Thymus (tissue), 11 donors: ENCODE results near the gene ESF1. TPM values are rescaled to one million over a fixed set of nuclear protein-coding genes. Genes with fewer than 3 reads are reported as not detected.

Experiments used
- DNase-seq, 9 donors: peaks; one replicate each; pipeline ENCODE4 v3.0.0-alpha.2; 2013; ENCODE audit warnings: low spot score in 9 of 9, low read depth in 6 of 9, missing footprints in 1 of 9
- H3K27ac ChIP-seq, 2 donors: one replicate each; pipeline ENCODE4 v1.5.1; 2013; ENCODE audit warnings: control low read depth in 1 of 2, low read depth in 1 of 2, low read length in 1 of 2, mild to moderate bottlenecking in 1 of 2, moderate library complexity in 1 of 2
- H3K27me3 ChIP-seq, 2 donors: one replicate each; pipeline ENCODE4 v1.5.1; 2013; ENCODE audit warnings: low read length in 1 of 2; ENCODE audit not compliant: control insufficient read depth in 2 of 2, insufficient read depth in 1 of 2
- H3K36me3 ChIP-seq, 2 donors: one replicate each; pipeline ENCODE4 v1.5.1; 2013; ENCODE audit warnings: low read length in 1 of 2, mild to moderate bottlenecking in 1 of 2, moderate library complexity in 1 of 2; ENCODE audit not compliant: control insufficient read depth in 2 of 2, insufficient read depth in 2 of 2
- H3K4me1 ChIP-seq, 2 donors: one replicate each; pipeline ENCODE4 v1.5.1; 2013; ENCODE audit warnings: low read length in 2 of 2; ENCODE audit not compliant: control insufficient read depth in 2 of 2, insufficient read depth in 2 of 2
- H3K4me3 ChIP-seq, 2 donors: one replicate each; pipeline ENCODE4 v1.5.1; 2013; ENCODE audit warnings: low read length in 2 of 2, control low read depth in 1 of 2, mild to moderate bottlenecking in 1 of 2
- H3K9me3 ChIP-seq, 2 donors: one replicate each; pipeline ENCODE4 v1.5.1; 2013; ENCODE audit warnings: low read length in 1 of 2, mild to moderate bottlenecking in 1 of 2; ENCODE audit not compliant: control insufficient read depth in 2 of 2, insufficient read depth in 1 of 2
- WGBS: extraction: QIAGEN DNeasy Blood & Tissue Kit; methylation state at CpG from one replicate; pipeline ENCODE4 v1.1.7; 2013; 5-methylcytosine and 5-hydroxymethylcytosine counted together
- polyA plus RNA-seq: library from polyadenylated mRNA; stranded (reverse); fragments of 200-250 nt; gene quantifications from one replicate; pipeline ENCODE4 v1.2.3, GENCODE V29; 2013
- total RNA-seq: library from RNA; stranded (reverse); fragments of 120-200 nt; gene quantifications from one replicate; pipeline ENCODE4 v1.2.4, GENCODE V29; 2013
- donor health status: healthy.

ESF1 gene
- total and polyA plus RNA-seq, 2 donors = 12.0 to 15.2 TPM

DNA sequence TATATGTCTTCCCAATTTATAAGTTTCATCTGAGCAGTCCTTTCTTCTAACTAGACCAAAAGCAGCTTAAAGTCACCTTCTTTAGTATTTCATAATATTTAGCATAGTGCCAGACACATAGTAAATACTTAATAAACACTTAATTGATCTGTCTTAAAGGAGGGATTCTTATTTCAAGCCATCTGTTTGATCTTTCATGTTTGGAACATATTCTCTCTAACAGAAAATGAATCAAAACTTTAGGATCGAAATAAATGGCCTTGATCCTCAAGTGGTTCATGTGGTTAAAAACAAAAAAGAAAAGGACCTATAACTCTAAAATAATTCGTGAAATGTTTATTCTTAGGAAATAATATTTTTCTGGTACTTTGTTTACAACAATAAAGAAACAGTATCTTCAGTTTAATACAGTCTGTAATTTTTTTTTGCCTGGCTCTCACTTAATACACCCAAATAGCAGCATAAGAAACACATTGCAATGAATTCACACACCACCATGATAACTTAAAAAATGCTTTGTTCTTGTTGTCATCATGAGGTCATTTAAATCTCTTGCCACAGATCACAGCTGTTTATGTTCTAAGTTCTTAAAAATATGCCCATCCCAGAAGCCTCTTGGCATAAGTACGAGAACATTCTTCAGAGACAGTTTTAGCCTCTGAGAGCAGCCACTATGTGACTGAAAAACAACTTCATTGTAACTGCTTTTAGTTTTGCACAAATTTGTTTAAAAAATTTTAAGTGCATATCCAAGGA lies 48.1 kb downstream of the ESF1 start:
- Histone ChIP-seq H3K27ac (no peak overlapping the region), H3K4me3 (no peak overlapping the region), H3K27me3 (no peaks in the 10 kb centered on the region), H3K4me1 (no peaks in the 10 kb centered on the region), H3K36me3 (peaks cover 18 to 32% of the 10 kb centered on the region in 2 donors), H3K9me3 (peaks cover 0 to 4% of the 10 kb centered on the region in 2 donors)
- WGBS = 92% methylated on average over 3 of the region's 3 CpGs
- DNase-seq = no peak

DNA sequence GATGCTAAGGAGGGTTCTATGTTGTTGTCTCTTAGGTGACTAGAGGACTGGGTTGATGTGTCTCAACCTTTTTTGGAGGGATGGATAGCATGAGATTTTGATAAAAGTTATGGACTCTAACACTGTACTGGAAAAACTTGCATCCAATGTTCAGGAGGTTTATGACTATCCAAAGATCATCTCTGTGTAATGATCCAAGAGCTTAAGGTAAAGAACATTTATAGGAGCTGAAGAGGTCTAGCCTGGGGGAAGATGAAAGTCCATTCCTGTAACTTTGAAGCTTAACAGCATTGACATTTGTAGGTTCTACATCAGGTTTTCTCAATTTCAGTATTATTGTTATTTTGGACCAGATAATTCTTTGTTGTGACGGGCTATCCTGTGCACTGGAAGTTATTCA lies 48.9 kb downstream of the ESF1 start:
- H3K27me3 ChIP-seq = no peaks in the 10 kb centered on the region
- no peaks in the 10 kb centered on the region for H3K4me1 ChIP-seq
- peaks cover 15 to 30% of the 10 kb centered on the region in 2 donors for H3K36me3 ChIP-seq
- no peak overlapping the region for H3K27ac ChIP-seq
- 97% methylated on average over 1 of the region's 1 CpG for WGBS
- DNase-seq = no peak
- no peak overlapping the region for H3K4me3 ChIP-seq
- peaks cover 0 to 4% of the 10 kb centered on the region in 2 donors for H3K9me3 ChIP-seq

DNA sequence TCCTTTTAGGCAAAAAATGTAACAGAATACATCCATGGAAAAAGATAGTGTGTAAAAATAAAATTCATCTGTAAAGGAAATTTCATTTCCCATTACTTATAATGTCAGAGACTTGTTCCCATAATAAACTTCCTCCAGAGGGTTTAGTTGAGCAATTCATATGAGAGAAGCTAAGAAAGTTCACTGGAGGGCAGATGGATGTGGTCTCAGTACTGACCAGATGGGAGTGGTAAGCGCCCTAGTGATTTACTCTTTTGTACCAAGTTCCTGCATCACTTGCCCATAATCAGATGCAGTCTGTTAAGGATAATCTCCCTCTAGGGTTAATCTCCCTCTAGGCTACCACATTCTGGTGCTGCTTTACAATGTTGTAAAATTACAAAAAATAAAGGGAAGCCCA lies 61.7 kb downstream of the ESF1 start:
- no peak overlapping the region for H3K4me3 ChIP-seq
- no peak for DNase-seq
- no peaks in the 10 kb centered on the region for H3K4me1 ChIP-seq
- WGBS = 99% methylated on average over 1 of the region's 1 CpG
- no peak overlapping the region for H3K27ac ChIP-seq
- no peaks in the 10 kb centered on the region for H3K27me3 ChIP-seq
- peaks cover 4 to 5% of the 10 kb centered on the region in 2 donors for H3K36me3 ChIP-seq
- no peaks in the 10 kb centered on the region for H3K9me3 ChIP-seq

DNA sequence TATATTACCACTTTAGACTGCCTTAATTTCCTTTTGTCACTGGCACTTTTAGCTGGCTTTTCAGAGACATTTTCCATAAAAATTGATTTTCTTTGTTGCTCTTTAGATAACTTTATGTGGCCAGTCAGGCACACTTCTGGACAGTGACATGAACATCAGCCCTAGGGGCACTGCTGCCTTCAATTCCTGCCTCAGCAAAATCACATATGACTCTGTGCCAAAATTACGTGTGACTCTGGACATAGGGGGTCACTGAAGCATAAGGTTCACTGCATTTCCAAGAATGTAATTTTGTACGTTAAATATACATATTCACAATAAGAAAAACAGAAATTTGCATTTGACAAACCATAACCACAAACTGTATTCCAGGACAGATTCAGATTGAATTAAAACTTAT lies 66.5 kb downstream of the ESF1 start:
- Histone ChIP-seq H3K27me3 (no peaks in the 10 kb centered on the region), H3K27ac (no peak overlapping the region), H3K4me1 (peaks cover 0 to 4% of the 10 kb centered on the region in 2 donors), H3K36me3 (peaks cover 8 to 22% of the 10 kb centered on the region in 2 donors), H3K9me3 (no peaks in the 10 kb centered on the region), H3K4me3 (no peak overlapping the region)
- no peak for DNase-seq
- WGBS = 98% methylated on average over 2 of the region's 2 CpGs

DNA sequence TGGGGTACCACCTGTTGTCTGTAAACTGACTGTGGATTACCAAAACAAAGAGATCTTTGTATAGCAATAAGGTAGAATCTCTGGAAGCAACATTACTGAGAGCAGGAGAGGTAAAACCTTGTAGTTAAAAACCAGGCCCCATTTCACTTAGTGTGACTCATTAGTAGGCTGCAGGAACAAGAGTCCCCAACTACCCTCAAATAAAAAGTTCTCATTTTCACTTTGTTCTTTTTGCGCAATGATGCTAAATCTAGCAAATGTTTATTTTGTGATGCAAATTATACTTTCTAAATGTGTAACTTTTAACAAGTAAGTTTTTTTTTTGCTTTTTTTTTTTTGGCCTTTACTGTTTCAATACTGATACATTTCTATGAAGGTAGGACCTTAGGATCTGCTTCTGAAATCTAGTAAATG lies 67.1 kb downstream of the ESF1 start:
- Histone ChIP-seq H3K9me3 (no peaks in the 10 kb centered on the region), H3K4me1 (peaks cover 0 to 4% of the 10 kb centered on the region in 2 donors), H3K27ac (no peak overlapping the region), H3K36me3 (peaks cover 8 to 22% of the 10 kb centered on the region in 2 donors), H3K27me3 (no peaks in the 10 kb centered on the region), H3K4me3 (no peak overlapping the region)
- no peak for DNase-seq
- 97% methylated on average over 1 of the region's 1 CpG for WGBS

DNA sequence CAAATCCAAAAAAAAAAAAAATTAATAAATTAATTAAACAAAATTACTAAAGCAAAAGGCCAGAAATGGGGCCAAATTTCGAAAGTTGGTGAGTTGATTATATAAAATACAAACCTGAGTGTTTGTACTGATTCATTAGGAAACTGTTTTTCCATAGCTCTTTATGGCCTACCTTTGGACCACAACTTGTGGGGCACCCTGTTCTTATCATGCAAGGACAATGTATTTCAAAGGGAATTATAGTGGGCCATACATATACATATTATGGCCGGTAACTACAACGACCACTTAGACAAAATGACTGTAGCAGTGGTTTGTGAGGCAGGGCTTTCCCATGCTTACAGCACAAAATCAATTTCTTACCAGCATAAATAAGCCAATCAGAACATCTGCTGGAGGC lies 69.5 kb downstream of the ESF1 start:
- Histone ChIP-seq H3K4me3 (no peak overlapping the region), H3K36me3 (peaks cover 6 to 22% of the 10 kb centered on the region in 2 donors), H3K4me1 (peaks cover 0 to 4% of the 10 kb centered on the region in 2 donors), H3K27ac (no peak overlapping the region), H3K9me3 (peaks cover 0 to 3% of the 10 kb centered on the region in 2 donors), H3K27me3 (no peaks in the 10 kb centered on the region)
- no peak for DNase-seq
- WGBS = 97% methylated on average over 3 of the region's 3 CpGs

DNA sequence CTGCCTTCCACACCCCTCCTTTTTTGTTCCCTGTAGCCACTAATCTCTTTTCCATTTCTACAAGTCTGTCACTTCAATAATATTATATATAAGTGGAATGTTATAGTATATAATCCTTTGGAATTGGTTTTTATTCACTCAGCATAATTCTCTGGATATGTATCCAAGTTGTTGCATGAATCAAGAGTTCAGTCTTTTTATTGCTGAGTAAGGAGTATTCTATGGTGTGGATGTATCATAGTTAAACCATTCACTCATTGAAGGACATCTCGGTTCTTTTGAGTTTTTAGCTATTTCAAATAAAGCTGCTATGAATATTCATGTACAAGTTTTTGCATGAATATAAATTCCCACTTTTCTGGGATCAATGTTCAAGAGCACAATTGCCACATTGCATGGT lies 76.5 kb downstream of the ESF1 start:
- 93% methylated on average over 1 of the region's 1 CpG for WGBS
- peaks cover 0 to 3% of the 10 kb centered on the region in 2 donors for H3K9me3 ChIP-seq
- H3K36me3 ChIP-seq = peaks cover 0 to 3% of the 10 kb centered on the region in 2 donors
- H3K27ac ChIP-seq = no peak overlapping the region
- no peak for DNase-seq
- no peaks in the 10 kb centered on the region for H3K4me1 ChIP-seq
- no peaks in the 10 kb centered on the region for H3K27me3 ChIP-seq
- no peak overlapping the region for H3K4me3 ChIP-seq

DNA sequence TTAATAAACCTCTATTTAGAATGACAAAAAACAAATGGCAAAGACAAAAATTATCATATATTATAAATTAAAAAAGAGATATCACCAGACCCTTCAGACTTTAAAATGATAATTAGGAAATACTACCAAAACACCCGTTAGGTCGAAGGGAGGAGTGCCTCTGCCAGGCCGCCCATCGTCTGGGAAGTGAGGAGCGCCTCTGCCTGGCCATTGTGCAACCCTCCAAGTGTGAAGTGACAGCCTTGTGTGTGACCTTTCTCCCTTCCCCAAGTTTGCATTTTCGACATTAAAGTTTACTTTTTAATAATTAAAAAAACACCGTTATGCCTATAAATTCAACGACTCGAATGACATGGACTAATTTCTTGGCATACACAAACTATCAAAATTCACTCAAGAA lies 81.5 kb downstream of the ESF1 start:
- Histone ChIP-seq H3K4me1 (no peaks in the 10 kb centered on the region), H3K27me3 (no peaks in the 10 kb centered on the region), H3K27ac (no peak overlapping the region), H3K9me3 (no peaks in the 10 kb centered on the region), H3K4me3 (no peak overlapping the region), H3K36me3 (no peaks in the 10 kb centered on the region)
- WGBS = 96% methylated on average over 9 of the region's 9 CpGs
- no peak for DNase-seq

DNA sequence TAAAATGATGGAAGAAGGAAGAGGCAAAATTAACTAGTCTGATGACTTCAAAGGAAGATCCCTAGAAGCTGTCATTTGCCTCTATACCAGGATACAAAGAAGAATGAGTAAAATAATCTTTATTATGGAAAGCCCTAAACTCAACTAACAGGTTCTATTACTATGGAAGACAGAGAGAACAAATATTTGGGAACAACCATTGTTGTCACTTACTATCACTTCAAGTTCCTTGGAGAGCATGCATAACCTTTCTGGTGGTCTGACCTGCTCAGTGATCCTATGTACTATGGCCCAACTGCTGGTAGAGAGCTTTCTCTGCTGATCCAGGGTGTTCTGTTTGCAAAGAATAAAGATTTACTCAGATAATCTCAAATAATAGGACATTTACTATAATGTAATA lies 83.2 kb downstream of the ESF1 start:
- no peak for DNase-seq
- Histone ChIP-seq H3K4me1 (no peaks in the 10 kb centered on the region), H3K27ac (no peak overlapping the region), H3K9me3 (no peaks in the 10 kb centered on the region), H3K4me3 (no peak overlapping the region), H3K27me3 (no peaks in the 10 kb centered on the region), H3K36me3 (no peaks in the 10 kb centered on the region)
